Measurements from ENCODE around the gene PKD1. TPM values are rescaled to one million over a fixed set of nuclear protein-coding genes. Genes with fewer than 3 reads are reported as not detected.
"Not testable (repeated sequence)": the region's sequence is repeated elsewhere in the genome, so short reads cannot be mapped to it uniquely, and the experiment has no call there.

PKD1 gene
- total RNA-seq, 3 donors from 2014 or later, result 63.9 to 233 (median 80.8) TPM

- H3K9me3 ChIP-seq; ATAC-seq; H3K4me1 ChIP-seq (ENCODE audit: low read depth); intact Hi-C loops (cut with DNase I, micrococcal nuclease); H3K36me3 ChIP-seq (ENCODE audit: low read depth); H3K4me3 ChIP-seq; DNase-seq: not testable (repeated sequence)
Measured at GRCh38 chr16:2106211-2106610, 29.5 kb downstream of the PKD1 start.

GRCh38 chr16:2105769-2106168 is 29.9 kb downstream of the PKD1 start:
- H3K9me3 ChIP-seq; H3K4me3 ChIP-seq; DNase-seq; H3K4me1 ChIP-seq (ENCODE audit: low read depth); ATAC-seq; intact Hi-C loops (cut with DNase I, micrococcal nuclease); H3K36me3 ChIP-seq (ENCODE audit: low read depth): not testable (repeated sequence)

GRCh38 chr16:2105291-2105690 is 30.4 kb downstream of the PKD1 start:
- H3K4me3 ChIP-seq; H3K4me1 ChIP-seq (ENCODE audit: low read depth); intact Hi-C loops (cut with DNase I, micrococcal nuclease); ATAC-seq; H3K9me3 ChIP-seq; DNase-seq; H3K36me3 ChIP-seq (ENCODE audit: low read depth): not testable (repeated sequence)

- DNase-seq; H3K9me3 ChIP-seq; intact Hi-C loops (cut with DNase I, micrococcal nuclease); H3K4me1 ChIP-seq (ENCODE audit: low read depth); H3K36me3 ChIP-seq (ENCODE audit: low read depth); ATAC-seq; H3K4me3 ChIP-seq: not testable (repeated sequence)
Measured at GRCh38 chr16:2104464-2104863, 31.2 kb downstream of the PKD1 start.

- H3K36me3 ChIP-seq (ENCODE audit: low read depth), result no peaks in the 10 kb centered on the region
- H3K4me1 ChIP-seq (ENCODE audit: low read depth), result no peaks in the 10 kb centered on the region
- no peak for TF ChIP-seq CTCF (IDR thresholded peaks at IDR 0.05)
- H3K9me3 ChIP-seq, result no peaks in the 10 kb centered on the region
- intact Hi-C loops (cut with DNase I, micrococcal nuclease), result no loop called here
- DNase-seq, result no peak
- H3K4me3 ChIP-seq, result no peak overlapping the region
- no peak for ATAC-seq
Measured at GRCh38 chr16:2102471-2102870, 33.2 kb downstream of the PKD1 start.

GRCh38 chr16:2101581-2101980 is 34.1 kb downstream of the PKD1 start:
- H3K9me3 ChIP-seq; H3K4me1 ChIP-seq (ENCODE audit: low read depth); H3K36me3 ChIP-seq (ENCODE audit: low read depth); DNase-seq; intact Hi-C loops (cut with DNase I, micrococcal nuclease); H3K4me3 ChIP-seq; ATAC-seq: not testable (repeated sequence)

GRCh38 chr16:2097689-2098088 is 38.0 kb downstream of the PKD1 start:
- intact Hi-C loops (cut with DNase I, micrococcal nuclease); H3K4me1 ChIP-seq (ENCODE audit: low read depth); H3K36me3 ChIP-seq (ENCODE audit: low read depth); H3K4me3 ChIP-seq; DNase-seq; ATAC-seq; H3K9me3 ChIP-seq: not testable (repeated sequence)

- no peak overlapping the region for H3K4me3 ChIP-seq
- H3K36me3 ChIP-seq (ENCODE audit: low read depth), result no peaks in the 10 kb centered on the region
- H3K4me1 ChIP-seq (ENCODE audit: low read depth), result peaks cover 11% of the 10 kb centered on the region
- ATAC-seq, result no peak
- intact Hi-C loops (cut with DNase I, micrococcal nuclease), result no loop called here
- no peaks in the 10 kb centered on the region for H3K9me3 ChIP-seq
- TF ChIP-seq CTCF (IDR thresholded peaks at IDR 0.05), result no peak
- DNase-seq, result no peak
Measured at GRCh38 chr16:2096853-2097595, 38.7 kb downstream of the PKD1 start.

All from mucosa of descending colon (tissue), 3 donors.